DMS153 treated with DMSO at 0.1 percent for 48 hours (cell line): ENCODE data around the gene COL20A1.
"Not testable (repeated sequence)": the region's sequence is repeated elsewhere in the genome, so short reads cannot be mapped to it uniquely, and the experiment has no call there.

Experiments
- DNase-seq: peaks from one replicate; lab custom pipeline; 2025; ENCODE audit not compliant: unreplicated experiment; lab: John Stamatoyannopoulos, UW

COL20A1 gene

DNA sequence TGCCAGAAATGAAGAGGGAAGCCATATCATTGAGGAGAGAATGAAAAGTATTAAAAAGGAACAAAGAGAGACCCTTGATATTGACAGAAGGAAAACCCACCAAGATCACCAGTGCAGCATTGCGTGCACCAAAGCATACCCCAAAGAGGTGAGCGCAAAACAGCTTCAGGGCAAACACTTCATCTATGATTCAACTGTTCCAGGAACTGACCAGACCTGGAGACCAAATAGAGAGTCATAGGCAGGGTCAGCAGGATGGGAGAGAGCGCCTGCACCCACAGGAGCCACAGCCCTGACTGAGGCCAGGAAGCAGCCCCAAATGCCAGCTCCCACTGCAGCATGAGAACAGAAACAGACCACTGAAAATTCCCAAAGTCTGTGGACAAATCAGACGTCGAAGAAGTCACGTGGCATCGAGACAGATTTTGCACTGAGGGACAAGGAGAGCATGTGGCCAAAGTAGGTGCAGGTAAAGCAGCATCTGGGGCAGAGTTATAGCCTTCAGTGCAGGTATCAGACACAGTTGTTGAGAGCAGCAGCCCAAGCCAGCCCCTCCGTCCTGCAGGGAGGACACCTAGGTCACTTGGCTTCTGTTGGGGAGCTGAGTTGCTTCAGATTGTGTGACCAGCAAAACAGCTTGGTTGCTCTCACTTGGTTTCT lies 38.9 kb downstream of the COL20A1 start:
- DNase-seq = no peak

- no peak for DNase-seq
These were observed 39.7 kb downstream of the COL20A1 start for GRCh38 chr20:63332488-63333240.

GRCh38 chr20:63333241-63333836 lies 40.4 kb downstream of the COL20A1 start:
- no peak for DNase-seq

DNA sequence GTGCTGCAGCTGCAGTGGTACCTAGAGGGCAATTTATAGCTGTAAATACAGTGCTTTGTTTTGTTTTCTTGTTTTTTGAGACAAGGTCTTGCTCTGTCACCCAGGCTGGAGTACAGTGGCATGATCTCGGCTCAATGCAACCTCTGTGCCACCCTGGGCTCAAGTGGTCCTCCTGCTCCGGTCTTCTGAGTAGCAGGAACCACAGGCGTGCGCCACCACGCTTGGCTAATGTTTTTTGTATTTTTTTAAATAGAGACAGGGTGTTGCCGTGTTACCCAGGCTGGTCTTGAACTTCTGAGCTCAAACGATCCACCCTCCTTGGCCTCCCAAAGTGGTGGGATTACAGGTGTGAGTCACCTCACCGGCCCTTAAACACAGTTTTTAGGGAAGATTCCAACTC lies 41.4 kb downstream of the COL20A1 start:
- no peak for DNase-seq

- DNase-seq = not testable (repeated sequence)
These were observed 42.1 kb downstream of the COL20A1 start for GRCh38 chr20:63335060-63335459.

- no peak for DNase-seq
These were observed 42.7 kb downstream of the COL20A1 start for GRCh38 chr20:63335711-63336110.

- no peak for DNase-seq
These were observed 43.3 kb downstream of the COL20A1 start for GRCh38 chr20:63336232-63336752.

DNA sequence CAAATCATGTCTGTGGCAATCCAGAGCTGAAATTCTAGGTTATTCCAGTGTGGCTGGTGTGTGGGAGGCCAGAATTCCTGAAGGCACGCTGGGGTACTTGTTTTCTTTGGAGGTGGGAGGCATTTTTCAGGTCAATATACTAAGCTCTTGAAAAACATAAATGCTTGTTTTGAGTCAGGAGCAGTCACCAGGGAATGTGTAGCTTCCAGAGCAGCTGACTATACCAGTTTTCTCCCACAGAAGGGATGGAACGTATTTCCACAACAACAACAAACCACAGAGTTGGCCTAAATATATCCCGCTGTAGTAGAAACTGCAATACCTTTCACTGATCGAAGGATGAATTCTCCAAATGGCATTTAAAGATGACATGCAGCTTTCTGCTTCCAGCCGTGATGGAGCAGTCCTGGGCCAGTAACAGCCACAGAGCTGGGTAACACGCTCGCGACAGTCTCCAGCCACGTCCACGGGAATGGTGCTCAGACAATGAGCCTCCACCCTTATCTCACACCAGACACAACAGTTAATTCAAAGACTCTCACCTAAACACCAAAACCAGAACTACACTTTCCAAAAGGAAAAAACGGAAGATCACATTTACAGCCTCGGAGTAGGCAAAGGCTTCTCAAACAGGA lies 44.9 kb downstream of the COL20A1 start:
- DNase-seq = no peak

DNA sequence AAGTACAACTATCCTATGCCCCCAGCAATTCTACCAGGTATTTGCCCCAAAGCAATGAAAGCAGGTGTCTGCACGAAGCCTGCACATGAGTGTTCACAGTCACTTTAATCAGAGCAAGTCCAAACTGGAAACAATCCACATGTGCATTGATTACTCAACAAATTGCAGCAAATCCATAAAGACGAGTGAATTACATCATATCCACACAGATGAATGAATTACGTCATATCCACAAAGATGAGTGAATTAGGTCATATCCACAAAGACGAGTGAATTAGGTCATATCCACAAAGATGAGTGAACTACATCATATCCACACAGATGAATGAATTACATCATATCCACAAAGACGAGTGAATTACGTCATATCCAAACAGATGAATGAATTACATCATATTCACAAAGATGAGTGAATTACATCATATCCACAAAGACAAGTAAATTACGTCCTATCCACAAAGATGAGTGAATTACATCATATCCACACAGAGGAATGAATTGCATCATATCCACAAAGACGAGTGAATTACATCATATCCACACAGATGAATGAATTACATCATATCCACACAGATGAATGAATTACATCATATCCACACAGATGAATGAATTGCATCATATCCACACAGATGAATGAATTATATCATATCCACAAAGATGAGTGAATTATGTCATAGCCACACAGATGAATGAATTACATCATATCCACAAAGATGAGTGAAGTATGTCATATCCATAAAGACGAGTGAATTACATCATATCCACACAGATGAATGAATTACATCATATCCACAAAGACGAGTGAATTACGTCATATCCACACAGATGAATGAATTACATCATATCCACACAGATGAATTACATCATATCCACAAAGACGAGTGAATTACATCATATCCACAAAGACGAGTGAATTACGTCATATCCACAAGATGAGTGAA lies 46.4 kb downstream of the COL20A1 start:
- not testable (repeated sequence) for DNase-seq

DNA sequence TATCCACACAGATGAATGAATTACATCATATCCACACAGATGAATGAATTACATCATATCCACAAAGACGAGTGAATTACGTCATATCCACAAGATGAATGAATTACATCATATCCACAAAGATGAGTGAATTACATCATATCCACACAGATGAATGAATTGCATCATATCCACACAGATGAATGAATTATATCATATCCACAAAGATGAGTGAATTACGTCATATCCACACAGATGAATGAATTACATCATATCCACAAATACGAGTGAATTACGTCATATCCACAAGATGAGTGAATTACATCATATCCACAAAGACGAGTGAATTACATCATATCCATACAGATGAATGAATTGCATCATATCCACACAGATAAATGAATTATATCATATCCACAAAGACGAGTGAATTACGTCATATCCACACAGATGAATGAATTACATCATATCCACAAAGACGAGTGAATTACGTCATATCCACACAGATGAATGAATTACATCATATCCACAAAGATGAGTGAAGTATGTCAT lies 47.2 kb downstream of the COL20A1 start:
- DNase-seq = not testable (repeated sequence)

DNA sequence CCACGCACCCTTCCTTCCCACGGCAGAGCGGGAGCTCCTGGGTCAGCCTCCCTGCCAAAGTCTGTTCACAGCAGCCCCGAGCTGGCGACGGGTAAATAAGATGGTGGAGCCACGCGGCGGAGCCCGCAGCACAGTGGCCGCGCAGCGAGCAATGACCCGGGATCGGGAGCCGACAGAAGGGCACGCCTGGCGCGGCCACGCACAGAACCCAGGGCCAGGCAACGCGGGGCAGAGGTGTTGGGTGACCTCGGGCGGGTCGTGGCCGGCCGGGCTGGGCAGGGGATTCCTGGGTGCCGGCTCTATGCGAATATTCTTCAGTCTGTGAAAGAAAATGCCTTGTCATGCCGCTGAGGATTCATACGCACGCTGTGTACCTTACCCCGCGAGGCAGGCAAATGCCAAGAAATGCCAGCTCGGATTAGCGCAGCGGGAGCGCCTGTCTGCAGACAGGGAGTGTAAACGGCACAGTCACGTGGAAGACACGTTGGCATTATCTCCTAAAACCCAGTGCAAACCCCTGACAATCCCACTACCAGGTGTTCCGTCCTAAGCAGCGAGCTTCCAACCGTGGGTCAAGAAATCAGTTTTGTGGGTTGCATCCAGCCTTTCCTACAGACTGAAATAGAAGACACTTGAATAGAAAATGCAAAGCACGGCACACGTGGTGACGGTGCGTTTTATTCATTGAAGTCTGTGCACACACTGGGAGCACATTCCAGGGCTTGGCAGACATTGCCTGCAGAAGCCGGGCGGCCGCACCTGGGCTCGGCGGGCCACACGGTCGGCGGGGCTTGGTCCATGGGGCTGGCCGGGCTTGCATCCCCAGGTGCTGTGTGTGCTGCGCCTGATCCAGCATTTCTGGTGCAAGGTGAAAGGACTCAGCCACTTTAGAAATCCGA lies 49.8 kb downstream of the COL20A1 start:
- no peak for DNase-seq

GRCh38 chr20:63343460-63344445 lies 50.8 kb downstream of the COL20A1 start:
- DNase-seq = no peak

- no peak for DNase-seq
These were observed 51.8 kb downstream of the COL20A1 start for GRCh38 chr20:63344616-63345327.

GRCh38 chr20:63345328-63346100 lies 52.5 kb downstream of the COL20A1 start:
- DNase-seq = no peak

- no peak for DNase-seq
These were observed 53.4 kb downstream of the COL20A1 start for GRCh38 chr20:63346131-63347080.
